ENCODE measurements around the gene LNX2. TPM values are rescaled to one million over a fixed set of nuclear protein-coding genes. Genes with fewer than 3 reads are reported as not detected.

LNX2 gene
- total and polyA plus RNA-seq, 12 donors: 2.9 to 26.5 (median 16.6) TPM

GRCh38 chr13:27583645-27584044 lies 36.7 kb downstream of the LNX2 start:
- WGBS, 4 donors: 46 to 53% (median 50%) methylated on average over 4 of the region's 4 CpGs
- no peaks in the 10 kb centered on the region for H3K27me3 ChIP-seq
- no peak for DNase-seq
- no peaks in the 10 kb centered on the region for H3K9me3 ChIP-seq (replicated peaks in 1 of 3)
- intact Hi-C loops (cut with DNase I): no loop called here
- no peak overlapping the region for H3K27ac ChIP-seq
- no peak for TF ChIP-seq POLR2A (IDR thresholded peaks at IDR 0.05)
- TF ChIP-seq CTCF (IDR thresholded peaks at IDR 0.05): no peak
- no peaks in the 10 kb centered on the region for H3K36me3 ChIP-seq (replicated peaks in 1 of 2)
- H3K4me3 ChIP-seq: no peak overlapping the region
- peaks cover 0 to 6% of the 10 kb centered on the region in 2 donors for H3K4me1 ChIP-seq (replicated peaks in 1 of 2)

DNA sequence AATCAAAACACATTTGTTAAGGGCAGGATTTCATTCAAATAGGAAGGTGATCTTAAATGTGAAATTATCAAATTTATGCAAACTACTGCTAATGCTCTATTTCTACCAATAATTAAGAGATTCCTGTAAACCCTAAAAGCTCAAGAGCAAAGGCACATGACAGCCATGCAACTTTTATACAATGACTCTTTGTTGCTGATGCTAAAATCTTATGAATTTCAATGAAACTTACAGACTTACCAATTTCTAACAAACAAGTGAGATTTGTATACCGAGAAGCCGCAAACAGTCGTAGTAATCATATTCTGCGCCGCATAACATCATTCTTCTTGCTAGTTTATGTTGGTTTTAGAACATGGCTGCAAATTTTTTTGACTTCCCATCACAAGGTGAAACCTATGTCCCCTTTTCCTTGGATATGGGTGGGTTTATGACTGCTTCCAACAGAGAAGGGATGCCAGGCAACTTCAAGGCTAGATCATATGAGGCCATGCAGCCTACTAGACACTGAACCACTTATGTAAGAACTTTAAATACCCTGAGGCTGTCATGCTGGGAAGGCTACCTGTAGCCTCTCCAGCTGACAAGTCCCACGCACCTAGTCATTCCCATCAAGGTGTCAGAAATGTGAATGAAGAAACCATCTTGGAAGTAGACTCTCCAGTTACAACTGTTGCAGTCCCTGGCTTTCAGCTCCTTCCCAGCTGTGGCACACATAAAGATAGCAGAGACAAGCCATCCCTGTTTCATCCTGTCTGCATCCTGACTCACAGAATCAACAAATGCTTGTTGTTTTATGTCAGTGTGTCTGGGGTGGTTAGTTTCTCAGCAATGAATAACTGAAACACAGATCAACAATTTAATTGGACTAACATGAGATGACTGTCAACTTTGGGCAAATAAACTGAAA lies 42.0 kb downstream of the LNX2 start:
- H3K9me3 ChIP-seq (replicated peaks in 1 of 3): no peaks in the 10 kb centered on the region
- TF ChIP-seq CTCF (IDR thresholded peaks at IDR 0.05) (no peak), POLR2A (IDR thresholded peaks at IDR 0.05) (no peak)
- no peak overlapping the region for H3K27ac ChIP-seq
- no peaks in the 10 kb centered on the region for H3K27me3 ChIP-seq
- no peak overlapping the region for H3K4me3 ChIP-seq
- H3K4me1 ChIP-seq (replicated peaks in 1 of 2): no peaks in the 10 kb centered on the region
- intact Hi-C loops (cut with DNase I): no loop called here
- no peaks in the 10 kb centered on the region for H3K36me3 ChIP-seq (replicated peaks in 1 of 2)
- no peak for DNase-seq
- 94 to 98% (median 96%) methylated on average over 6 of the region's 6 CpGs for WGBS, 4 donors

DNA sequence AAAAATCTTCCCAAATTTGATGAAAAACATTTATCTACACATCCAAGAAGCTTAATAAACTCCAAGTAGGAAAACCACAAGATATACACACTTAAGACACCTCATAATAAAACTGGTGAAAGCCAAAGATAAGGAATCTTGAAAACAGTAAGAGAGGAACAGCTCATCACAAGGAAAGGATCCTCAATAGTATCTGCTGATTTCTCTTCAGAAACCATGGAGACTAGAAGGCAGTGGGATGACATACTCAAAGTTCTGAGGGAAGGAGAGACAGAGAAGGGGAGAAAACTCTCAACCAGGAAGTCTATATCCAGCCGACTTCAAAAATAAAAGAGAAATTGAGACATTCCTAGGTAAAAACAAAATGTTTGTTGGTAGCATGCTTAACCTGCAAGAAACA lies 45.7 kb downstream of the LNX2 start:
- WGBS, 4 donors: 89 to 98% (median 93%) methylated on average over 1 of the region's 1 CpG
- no peaks in the 10 kb centered on the region for H3K9me3 ChIP-seq (replicated peaks in 1 of 3)
- no peak overlapping the region for H3K27ac ChIP-seq
- H3K36me3 ChIP-seq (replicated peaks in 1 of 2): no peaks in the 10 kb centered on the region
- H3K27me3 ChIP-seq: no peaks in the 10 kb centered on the region
- no peak overlapping the region for H3K4me3 ChIP-seq
- peaks cover 0 to 6% of the 10 kb centered on the region in 2 donors for H3K4me1 ChIP-seq (replicated peaks in 1 of 2)
- intact Hi-C loops (cut with DNase I): no loop called here
- no peak for TF ChIP-seq CTCF (IDR thresholded peaks at IDR 0.05)
- no peak for TF ChIP-seq POLR2A (IDR thresholded peaks at IDR 0.05)
- no peak for DNase-seq

GRCh38 chr13:27573265-27573664 lies 47.1 kb downstream of the LNX2 start:
- no peak for DNase-seq
- TF ChIP-seq POLR2A (IDR thresholded peaks at IDR 0.05) (no peak), CTCF (IDR thresholded peaks at IDR 0.05) (no peak)
- 62 to 74% (median 68%) methylated on average over 2 of the region's 2 CpGs for WGBS, 4 donors
- no peak overlapping the region for H3K4me3 ChIP-seq
- no peaks in the 10 kb centered on the region for H3K9me3 ChIP-seq (replicated peaks in 1 of 3)
- H3K36me3 ChIP-seq (replicated peaks in 1 of 2): peaks cover 0 to 6% of the 10 kb centered on the region in 2 donors
- no peaks in the 10 kb centered on the region for H3K27me3 ChIP-seq
- H3K27ac ChIP-seq: no peak overlapping the region
- intact Hi-C loops (cut with DNase I): no loop called here
- H3K4me1 ChIP-seq (replicated peaks in 1 of 2): peaks cover 0 to 6% of the 10 kb centered on the region in 2 donors

Data from adrenal gland (tissue), 12 donors.